Cerebellar nuclear complex (tissue), 1 donor: ENCODE results near the gene RIPK1.
"Not testable (repeated sequence)": the region's sequence is repeated elsewhere in the genome, so short reads cannot be mapped to it uniquely, and the experiment has no call there.

Source experiments
- DNase-seq, 2 experiments: peaks; one replicate each; lab custom pipeline; 2025; lab: John Stamatoyannopoulos, UW

The RIPK1 gene

DNA sequence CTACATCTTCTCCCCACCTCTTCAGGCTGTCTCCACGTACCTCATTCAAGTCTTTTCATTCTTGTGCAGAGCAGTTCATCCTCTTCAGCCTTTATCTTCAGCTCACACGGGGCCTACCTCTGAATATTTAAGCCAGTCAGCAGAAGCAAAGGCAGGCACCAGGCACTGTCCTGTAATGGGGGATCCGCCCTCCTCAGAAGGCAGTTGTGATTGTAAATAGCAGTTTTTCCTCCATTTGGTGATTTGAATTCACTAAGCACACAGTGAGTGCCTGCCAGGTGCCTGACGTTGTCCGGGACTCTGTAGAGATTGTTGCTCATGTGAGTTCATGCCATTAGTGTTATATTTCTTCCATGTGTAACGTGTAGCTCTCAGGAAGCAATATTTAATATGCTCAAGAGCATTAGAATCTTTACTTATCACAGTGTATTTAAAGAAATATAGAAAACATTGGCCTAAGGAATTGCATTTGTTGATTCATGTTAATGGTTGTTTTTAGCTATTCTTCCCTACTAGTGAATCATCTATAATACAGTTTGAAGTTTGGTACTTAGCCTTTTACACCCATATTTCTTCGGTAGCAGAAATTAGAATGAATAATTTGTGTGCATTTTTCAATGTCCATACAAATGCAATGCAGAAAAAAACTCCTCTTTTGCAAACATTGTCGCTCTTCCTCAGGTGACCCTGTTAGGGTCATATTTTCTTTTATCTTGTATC, 68.2 kb downstream of the RIPK1 start:
- DNase-seq = no peak

DNA sequence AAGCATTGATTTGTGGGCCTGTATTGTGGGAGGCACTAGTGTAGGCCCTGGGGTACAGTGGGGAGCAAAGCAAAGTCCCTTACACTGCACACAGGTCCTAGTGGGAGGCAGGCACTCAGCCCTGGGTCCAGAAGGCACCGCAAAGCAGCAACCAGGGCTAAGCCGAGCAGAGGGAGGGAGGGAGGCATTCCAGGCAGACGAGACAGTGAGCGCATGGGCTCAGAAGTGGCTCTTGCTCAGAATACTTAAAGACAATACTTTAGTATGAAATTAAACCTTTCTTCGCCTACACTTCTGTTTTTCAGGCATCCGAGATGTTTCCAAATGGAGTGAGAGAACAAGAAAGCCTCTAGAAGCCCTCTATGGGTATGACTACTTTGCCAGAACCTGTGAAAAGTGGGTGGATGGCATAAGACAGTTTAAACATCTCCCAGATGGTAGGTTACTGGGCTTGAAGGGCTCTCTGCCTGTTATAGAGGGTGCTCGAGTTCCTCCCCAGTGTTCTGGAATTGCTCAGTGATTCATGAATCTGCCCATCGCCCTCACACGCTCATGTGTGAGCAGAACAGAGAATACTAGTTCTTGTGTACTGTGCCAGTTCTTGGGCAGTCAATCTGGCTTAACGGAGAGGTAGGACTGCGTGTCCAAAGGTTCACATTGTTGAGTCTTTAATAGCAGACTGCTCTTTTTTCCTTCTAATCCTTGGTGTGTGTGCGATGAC, 68.9 kb downstream of the RIPK1 start:
- no peak for DNase-seq

DNA sequence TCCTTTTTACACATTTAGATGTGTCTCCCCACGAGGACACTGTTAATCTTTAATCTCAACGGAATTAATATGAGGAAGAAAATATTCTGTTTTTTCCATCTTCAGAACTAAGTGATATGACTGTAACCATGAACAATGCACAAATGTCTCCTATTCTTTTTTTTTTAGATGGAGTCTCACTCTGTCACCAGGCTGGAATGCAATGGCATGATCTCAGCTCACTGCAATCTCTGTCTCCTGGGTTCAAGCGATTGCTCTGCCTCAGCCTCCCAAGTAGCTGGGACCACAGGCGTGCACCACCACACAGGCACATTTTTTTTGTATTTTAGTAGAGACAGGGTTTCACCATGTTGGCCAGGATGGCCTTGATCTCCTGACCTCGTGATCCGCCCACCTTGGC, 69.6 kb downstream of the RIPK1 start:
- DNase-seq = not testable (repeated sequence)

DNA sequence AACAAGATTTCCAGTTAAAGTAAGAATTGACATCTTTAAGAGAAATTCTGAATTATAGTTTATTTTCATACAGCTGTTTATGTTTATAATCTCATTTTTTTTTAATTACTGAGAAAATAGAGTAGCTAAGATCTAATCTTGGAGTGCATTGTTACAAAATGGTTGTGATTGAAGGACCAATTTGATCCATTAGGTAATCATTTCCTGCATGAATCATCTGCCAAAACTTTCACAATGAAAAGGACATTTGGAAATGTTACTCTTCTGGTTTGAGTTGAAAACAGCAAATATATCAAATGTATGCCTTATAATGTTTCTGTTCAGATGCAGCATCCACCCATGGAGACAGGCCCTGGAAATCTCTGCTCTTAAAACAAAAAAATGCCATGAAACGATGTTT, 70.0 kb downstream of the RIPK1 start:
- DNase-seq = no peak

- no peak for DNase-seq
Observed at GRCh38 chr6:3139090-3139903, 71.0 kb downstream of the RIPK1 start.

GRCh38 chr6:3140201-3140600, 71.9 kb downstream of the RIPK1 start:
- no peak for DNase-seq

DNA sequence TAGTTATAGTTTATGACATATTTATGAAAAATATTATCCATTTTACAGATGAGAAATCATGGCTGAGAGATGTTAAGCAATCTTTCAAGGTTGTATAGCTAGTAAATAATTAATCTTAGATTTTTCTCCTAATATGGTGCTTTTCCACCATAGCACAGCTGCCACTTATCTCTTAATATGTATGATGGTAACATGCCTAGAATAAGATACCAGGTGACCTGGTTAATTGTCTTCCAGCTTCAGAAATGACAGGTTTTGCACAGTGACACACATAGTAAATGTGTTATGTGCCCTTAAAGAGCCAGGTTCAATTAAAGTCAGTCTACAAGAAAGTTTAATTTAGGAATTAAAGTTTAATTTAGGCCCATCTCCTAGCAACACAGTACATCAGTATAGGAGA, 74.2 kb downstream of the RIPK1 start:
- DNase-seq = no peak

DNA sequence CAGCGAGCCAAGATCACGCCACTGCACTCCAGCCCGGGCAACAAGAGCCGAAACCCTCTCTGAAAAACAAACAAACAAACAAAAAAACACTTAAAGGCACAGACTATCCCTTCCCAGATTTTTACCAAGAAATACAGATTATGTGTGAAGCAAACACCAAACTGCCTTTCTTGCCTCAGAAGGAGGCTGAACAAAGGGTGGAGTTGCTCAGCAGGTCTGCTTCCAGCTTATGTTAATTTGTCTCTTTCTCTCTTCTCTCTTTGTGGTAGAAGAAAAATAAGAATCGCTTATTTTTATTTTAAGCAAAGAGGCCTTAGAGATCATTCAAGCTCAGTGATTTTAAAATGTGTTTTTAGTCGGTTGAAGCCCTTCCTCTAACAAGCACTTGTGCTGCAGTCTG, 74.9 kb downstream of the RIPK1 start:
- no peak for DNase-seq

- DNase-seq = no peak
Observed at GRCh38 chr6:3144571-3144970, 76.3 kb downstream of the RIPK1 start.

GRCh38 chr6:3147914-3148757, 79.8 kb downstream of the RIPK1 start:
- DNase-seq = no peak

DNA sequence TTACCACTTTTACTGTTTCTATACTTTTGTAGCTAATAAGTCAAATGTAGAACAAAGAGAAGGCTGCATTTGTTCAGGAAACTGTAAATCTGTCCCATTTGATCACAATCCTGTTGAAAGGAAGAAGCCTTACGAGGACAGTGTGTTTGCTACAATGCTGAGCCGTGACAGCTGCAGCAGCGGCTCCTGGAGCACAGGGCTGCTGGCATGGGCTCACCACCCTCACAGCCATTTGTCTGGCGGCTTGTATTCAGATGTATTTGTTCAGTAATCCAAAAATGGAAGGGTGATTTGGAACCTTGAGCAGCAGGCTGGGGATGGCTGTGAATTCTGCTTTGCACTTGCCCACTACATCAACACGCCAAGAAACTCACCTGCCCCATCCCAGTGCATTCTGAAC, 83.4 kb downstream of the RIPK1 start:
- no peak for DNase-seq

DNA sequence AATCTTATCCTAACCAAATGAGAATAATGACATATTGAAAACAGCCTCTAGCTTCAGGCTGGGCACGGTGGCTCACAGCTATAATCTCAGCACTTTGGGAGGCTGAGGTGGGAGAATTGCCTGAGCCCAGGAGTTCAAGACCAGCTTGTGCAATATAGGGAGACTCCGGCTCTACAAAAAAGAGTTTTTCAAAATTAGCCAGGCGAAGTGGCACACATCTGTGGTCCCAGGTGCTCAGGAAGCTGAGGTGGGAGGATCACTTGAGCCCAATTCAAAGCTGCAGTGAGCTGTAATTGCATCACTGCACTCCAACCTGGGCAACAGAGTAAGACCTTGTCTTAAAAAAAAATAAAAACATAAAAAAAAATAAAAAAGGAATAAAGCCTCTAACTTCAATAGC, 84.4 kb downstream of the RIPK1 start:
- DNase-seq = no peak

DNA sequence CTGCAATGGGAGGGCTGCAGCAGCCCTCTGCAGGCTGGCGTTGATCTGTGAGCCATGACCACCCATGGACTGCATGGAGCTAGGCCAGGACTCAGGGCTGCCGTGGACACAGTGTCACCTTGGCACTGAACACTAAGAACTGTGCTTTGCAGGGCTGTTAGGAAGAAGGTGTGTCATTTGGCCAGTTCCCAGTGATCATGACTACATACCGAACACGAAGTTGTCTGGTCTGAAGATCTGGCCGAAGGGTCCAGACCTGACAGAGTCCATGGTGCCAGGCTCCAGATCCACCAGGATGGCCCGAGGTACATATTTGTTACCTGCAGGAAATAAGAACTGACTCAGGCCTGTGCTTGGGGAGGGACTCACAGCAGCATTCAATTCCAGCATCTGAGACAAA, 87.1 kb downstream of the RIPK1 start:
- DNase-seq = peak in 1 of 2 experiments; percentile 57

DNA sequence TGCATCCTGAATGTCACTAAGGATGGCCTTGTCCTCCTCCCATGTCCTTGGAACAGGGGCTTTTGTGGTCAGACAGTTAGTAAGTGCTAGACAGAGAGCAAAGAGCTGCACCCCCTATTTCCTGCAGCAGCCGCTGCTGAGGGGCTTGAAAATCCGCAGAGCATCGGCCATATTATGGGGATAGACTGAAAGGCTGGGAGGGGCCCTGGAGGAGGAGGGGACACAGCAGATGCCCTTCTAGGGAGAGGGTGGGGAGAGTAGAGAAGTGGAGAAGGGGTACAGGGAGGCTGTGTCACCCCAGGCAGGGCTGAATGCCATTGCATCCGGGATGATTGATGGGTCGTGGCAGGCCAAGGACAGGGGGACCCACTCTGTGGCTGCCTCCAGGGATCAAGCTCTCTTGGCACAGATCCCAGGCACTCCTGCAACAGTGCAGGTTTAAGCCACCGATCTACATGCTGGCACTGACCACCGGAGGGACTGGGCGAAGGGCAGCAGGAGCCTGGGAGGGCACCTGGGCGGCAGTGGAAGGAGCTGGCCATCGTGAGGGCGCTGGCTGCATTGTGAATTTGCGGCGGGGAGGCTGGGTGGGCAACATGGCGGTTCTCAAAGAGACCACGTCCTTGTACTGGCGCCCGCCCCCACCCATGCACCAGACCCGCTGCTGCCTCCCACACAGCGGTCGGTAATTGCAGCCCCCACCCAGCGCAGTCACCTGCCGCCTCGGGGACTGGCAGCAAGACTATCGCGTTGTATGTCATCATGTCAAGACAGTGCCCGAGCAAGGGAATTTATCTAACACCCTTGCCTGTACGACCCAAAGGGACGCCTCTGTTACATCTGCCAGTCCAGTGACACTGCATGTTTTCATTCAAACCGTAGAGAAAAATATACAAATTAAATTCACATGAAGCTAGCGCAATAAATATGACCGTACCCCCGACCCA, 88.2 kb downstream of the RIPK1 start:
- not testable (repeated sequence) for DNase-seq

- DNase-seq = peak in 1 of 2 experiments; percentile 40
Observed at GRCh38 chr6:3157131-3157933, 89.0 kb downstream of the RIPK1 start, which contains the start of gene TUBB2A. Gene TUBB2A (minus strand): TSS chr6:3157544. CDS start chr6:3157463, 81 bp downstream.

DNA sequence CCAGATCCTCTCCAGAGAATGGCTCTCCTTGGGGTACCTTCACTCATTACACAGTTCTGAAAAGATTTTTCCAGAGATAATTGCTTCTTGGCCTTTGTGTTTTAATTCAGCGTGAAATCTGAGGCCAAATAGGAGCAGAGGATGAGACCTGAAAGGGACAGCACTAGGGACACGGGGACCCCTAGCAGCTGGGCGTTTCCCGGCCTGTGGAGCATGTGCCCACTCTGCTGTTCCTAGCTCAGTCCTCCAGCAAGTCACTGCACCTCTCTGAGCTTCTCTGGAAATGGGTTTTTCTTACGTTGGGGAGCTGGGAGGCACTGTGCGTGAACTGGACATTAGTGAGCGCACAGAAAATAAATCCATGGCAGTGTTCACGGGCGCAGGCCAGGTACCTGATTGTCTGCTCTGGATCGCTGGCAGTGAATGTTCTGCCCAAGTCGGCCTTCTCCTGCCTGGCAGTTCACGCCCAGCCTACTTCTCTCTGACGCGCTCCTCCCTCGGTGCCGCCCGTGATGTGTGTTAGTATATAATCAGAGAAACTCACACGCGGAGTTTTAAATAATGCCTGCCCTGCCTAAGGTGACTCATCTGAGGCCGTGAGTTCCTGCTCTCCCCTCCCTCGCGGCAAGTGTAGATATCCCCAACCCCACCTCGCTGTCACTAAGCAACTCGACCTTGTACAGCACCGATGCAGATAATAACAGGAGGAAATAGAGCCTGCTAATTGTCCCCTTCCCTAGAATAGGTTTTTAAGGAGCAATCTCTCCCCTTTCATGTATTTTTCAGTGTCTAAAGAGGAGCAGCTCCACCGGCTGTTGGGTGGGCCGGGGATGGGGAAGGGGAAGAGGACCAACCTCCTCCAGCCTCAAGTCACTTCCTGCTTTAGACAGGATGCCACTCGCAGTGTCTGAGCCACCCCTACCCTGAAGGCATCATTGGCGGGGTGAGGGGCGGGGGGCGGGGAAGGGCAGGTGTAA, 91.8 kb downstream of the RIPK1 start:
- DNase-seq = no peak

- no peak for DNase-seq
Observed at GRCh38 chr6:3162067-3162497, 93.8 kb downstream of the RIPK1 start.

DNA sequence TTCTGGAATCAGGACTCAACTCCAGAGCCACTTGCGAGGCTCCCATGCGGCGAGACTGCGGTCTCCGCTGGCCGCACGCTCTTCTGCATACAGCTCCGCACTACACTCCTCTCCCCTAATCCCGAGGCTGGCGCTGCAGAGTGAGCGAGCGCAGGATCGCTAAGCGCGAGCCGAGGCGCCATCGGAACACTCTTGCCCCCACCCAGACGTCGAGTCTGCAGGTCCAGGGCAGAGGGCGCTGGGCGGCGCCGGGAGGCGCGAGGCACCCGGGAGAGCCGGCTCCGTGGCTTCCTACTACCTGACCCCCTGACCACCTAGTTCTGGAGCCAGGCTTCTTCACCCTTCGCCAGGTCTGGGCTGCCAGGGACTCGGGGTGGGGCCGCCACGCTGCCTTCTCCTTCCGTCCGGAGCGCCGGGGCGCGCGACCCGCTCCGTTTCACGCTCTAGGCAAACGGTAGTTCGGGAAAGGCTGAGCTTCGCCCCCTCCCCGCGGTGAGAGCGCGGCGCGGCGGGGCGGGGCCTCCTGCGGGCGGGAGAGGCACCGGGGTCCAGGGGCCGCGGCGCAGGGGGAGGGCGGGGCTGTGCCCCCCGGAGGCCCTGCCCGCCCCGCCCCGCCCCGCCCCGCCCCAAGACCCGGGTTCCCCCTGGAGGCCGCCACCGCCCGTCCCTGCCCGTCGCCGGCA, 94.4 kb downstream of the RIPK1 start:
- peak in 1 of 2 experiments; percentile 28 for DNase-seq
